ENCODE results near the gene NNAT.

DNA sequence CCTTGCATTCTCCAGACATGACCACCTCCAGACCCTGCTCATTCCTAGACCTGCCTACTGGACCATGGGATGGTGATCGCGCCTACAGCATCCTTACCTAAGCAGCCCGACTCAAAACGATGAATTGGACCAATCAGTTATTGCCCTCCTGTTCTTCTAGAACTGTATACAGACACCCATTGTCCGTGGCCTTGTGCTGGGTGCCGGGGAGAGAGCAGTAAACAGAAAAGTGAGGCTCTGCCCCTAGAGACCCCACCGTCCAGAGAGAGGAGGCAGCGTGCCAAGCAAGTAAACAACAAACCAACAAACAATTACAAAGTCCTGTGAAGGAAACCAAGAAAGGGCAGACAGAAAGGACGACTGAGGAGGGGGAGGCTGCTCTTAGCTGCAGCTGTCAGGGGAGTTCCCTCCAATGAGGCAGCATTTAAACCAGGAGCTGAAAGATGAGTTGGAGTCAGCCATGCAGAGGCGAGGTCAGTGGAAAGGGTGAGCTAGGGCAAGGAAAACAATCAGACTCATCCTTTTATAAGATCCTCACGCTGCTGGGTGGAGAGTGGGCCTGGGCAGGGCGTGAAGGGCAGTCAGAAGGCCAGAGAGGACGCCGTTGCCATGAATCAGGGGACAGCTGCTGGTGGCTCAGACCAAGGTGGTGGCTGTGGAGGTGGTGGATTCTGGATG is 44.2 kb downstream of the NNAT start:
- TF ChIP-seq, protein P1, sequence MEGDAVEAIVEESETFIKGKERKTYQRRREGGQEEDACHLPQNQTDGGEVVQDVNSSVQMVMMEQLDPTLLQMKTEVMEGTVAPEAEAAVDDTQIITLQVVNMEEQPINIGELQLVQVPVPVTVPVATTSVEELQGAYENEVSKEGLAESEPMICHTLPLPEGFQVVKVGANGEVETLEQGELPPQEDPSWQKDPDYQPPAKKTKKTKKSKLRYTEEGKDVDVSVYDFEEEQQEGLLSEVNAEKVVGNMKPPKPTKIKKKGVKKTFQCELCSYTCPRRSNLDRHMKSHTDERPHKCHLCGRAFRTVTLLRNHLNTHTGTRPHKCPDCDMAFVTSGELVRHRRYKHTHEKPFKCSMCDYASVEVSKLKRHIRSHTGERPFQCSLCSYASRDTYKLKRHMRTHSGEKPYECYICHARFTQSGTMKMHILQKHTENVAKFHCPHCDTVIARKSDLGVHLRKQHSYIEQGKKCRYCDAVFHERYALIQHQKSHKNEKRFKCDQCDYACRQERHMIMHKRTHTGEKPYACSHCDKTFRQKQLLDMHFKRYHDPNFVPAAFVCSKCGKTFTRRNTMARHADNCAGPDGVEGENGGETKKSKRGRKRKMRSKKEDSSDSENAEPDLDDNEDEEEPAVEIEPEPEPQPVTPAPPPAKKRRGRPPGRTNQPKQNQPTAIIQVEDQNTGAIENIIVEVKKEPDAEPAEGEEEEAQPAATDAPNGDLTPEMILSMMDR (IDR thresholded peaks at IDR 0.05): no peak
- TF ChIP-seq POLR2A (IDR thresholded peaks at IDR 0.05): no peak

Measured in Peyer's patch (tissue), 4 donors.